Hepatocyte (in vitro differentiated cells): ENCODE measurements around the gene RPL13. TPM values are rescaled to one million over a fixed set of nuclear protein-coding genes. Genes with fewer than 3 reads are reported as not detected.

Experiments used
- DNase-seq: peaks from one replicate; pipeline ENCODE4 v3.0.0-alpha.2; 2016; ENCODE audit warnings: low spot score
- H2AFZ ChIP-seq: fragments of 200-600 bp; sonication (generic); 2 replicates; pipeline ENCODE4 v1.6.0; 2016; ENCODE audit warnings: antibody characterized with exemption, mild to moderate bottlenecking
- H3K27ac ChIP-seq: fragments of 200-600 bp; sonication (generic); 2 replicates; pipeline ENCODE4 v1.5.1; 2016; ENCODE audit warnings: mild to moderate bottlenecking
- H3K27me3 ChIP-seq: fragments of 200-600 bp; sonication (generic); 2 replicates; pipeline ENCODE4 v1.6.1; 2016
- H3K36me3 ChIP-seq: fragments of 200-600 bp; sonication (generic); replicated peaks from 2 replicates; pipeline ENCODE4 v1.5.1; 2016; ENCODE audit warnings: low read depth; ENCODE audit not compliant: insufficient read depth
- H3K4me1 ChIP-seq: fragments of 200-600 bp; sonication (generic); 2 replicates; pipeline ENCODE4 v1.5.1; 2016; ENCODE audit warnings: mild to moderate bottlenecking, moderate library complexity; ENCODE audit not compliant: insufficient read depth
- H3K4me2 ChIP-seq: fragments of 200-600 bp; sonication (generic); 2 replicates; pipeline ENCODE4 v1.6.0; 2016
- H3K4me3 ChIP-seq: fragments of 200-600 bp; sonication (generic); 2 replicates; pipeline ENCODE4 v1.5.1; 2016; ENCODE audit warnings: mild to moderate bottlenecking
- H3K79me2 ChIP-seq: fragments of 200-600 bp; sonication (generic); 2 replicates; pipeline ENCODE4 v1.6.0; 2017; ENCODE audit warnings: mild to moderate bottlenecking
- H3K9me2 ChIP-seq: fragments of 200-600 bp; sonication (generic); replicated peaks from 2 replicates; pipeline ENCODE4 v1.6.0; 2017; ENCODE audit warnings: mild to moderate bottlenecking; ENCODE audit not compliant: insufficient read depth
- H3K9me3 ChIP-seq: fragments of 200-600 bp; sonication (generic); 2 replicates; pipeline ENCODE4 v1.5.1; 2016; ENCODE audit warnings: low read depth, mild to moderate bottlenecking
- H4K20me1 ChIP-seq: fragments of 200-600 bp; sonication (generic); 2 replicates; pipeline ENCODE4 v1.6.0; 2016; ENCODE audit warnings: mild to moderate bottlenecking; ENCODE audit not compliant: insufficient read depth, poor library complexity, severe bottlenecking
- CTCF ChIP-seq: fragments of 200-600 bp; sonication (generic); IDR thresholded peaks from 2 replicates; pipeline ENCODE4 v1.5.1; 2016; ENCODE audit warnings: antibody characterized with exemption, mild to moderate bottlenecking; ENCODE audit not compliant: poor library complexity
- EZH2 ChIP-seq: fragments of 200-600 bp; sonication (generic); IDR thresholded peaks from 2 replicates; pipeline ENCODE4 v1.6.1; 2016; ENCODE audit warnings: antibody characterized with exemption, mild to moderate bottlenecking, borderline replicate concordance
- EZH2phosphoT487 ChIP-seq: fragments of 200-600 bp; sonication (generic); IDR thresholded peaks from one replicate; pipeline ENCODE4 v1.6.1; 2018; ENCODE audit warnings: antibody characterized with exemption, mild to moderate bottlenecking, low read depth, moderate library complexity; ENCODE audit not compliant: unreplicated experiment, severe bottlenecking
- WGBS: methylation state at CpG from one replicate; pipeline ENCODE4 v1.1.6; 2016; ENCODE audit warnings: low lambda C conversion rate; ENCODE audit errors: missing lambda C conversion rate; 5-methylcytosine and 5-hydroxymethylcytosine counted together
- polyA plus RNA-seq: library from polyadenylated mRNA; unstranded; fragments of >200 nt; fragmentation: Nextera tagmentation; extraction: Ambion mirVana; gene quantifications from 2 replicates; pipeline ENCODE4 v1.2.1, GENCODE V29; 2016
- total RNA-seq: library from RNA; depleted of rRNA; stranded (reverse); fragments of >200 nt; gene quantifications from 2 replicates; pipeline ENCODE4 v1.2.3, GENCODE V29; 2014

RPL13 gene
- total and polyA plus RNA-seq, 2 experiments from 2014 or later, result 1,312 to 4,787 TPM

- Histone ChIP-seq H3K4me2 (peak overlapping the region; percentile 54), H3K4me3 (no peak overlapping the region), H3K9me2 (no peaks in the 10 kb centered on the region), H3K79me2 (no peaks in the 10 kb centered on the region), H2AFZ (no peak overlapping the region), H3K27ac (no peak overlapping the region), H3K27me3 (no peaks in the 10 kb centered on the region), H3K36me3 (no peaks in the 10 kb centered on the region), H3K4me1 (peaks cover 7% of the 10 kb centered on the region), H4K20me1 (no peaks in the 10 kb centered on the region), H3K9me3 (no peaks in the 10 kb centered on the region)
- DNase-seq, result peak; percentile 79
- 80% methylated on average over 25 of the region's 26 CpGs for WGBS
- TF ChIP-seq EZH2phosphoT487 (no peak), EZH2 (no peak), CTCF (no peak)
Measured at GRCh38 chr16:89545831-89546574, 14.5 kb upstream of the RPL13 start.

- no peak overlapping the region for H2AFZ ChIP-seq
- H3K4me2 ChIP-seq, result no peak overlapping the region
- no peaks in the 10 kb centered on the region for H3K9me2 ChIP-seq
- DNase-seq, result no peak
- no peaks in the 10 kb centered on the region for H3K27me3 ChIP-seq
- H3K9me3 ChIP-seq, result no peaks in the 10 kb centered on the region
- WGBS, result 89% methylated on average over 19 of the region's 19 CpGs
- TF ChIP-seq EZH2phosphoT487, result no peak
- no peak for TF ChIP-seq EZH2
- no peak for TF ChIP-seq CTCF
- peaks cover 7% of the 10 kb centered on the region for H3K4me1 ChIP-seq
- H3K4me3 ChIP-seq, result no peak overlapping the region
- no peaks in the 10 kb centered on the region for H3K36me3 ChIP-seq
- H3K27ac ChIP-seq, result no peak overlapping the region
- H4K20me1 ChIP-seq, result no peaks in the 10 kb centered on the region
- no peaks in the 10 kb centered on the region for H3K79me2 ChIP-seq
Measured at GRCh38 chr16:89546781-89547180, 13.7 kb upstream of the RPL13 start.

- 98% methylated on average over 17 of the region's 17 CpGs for WGBS
- H3K79me2 ChIP-seq, result no peaks in the 10 kb centered on the region
Measured at GRCh38 chr16:89547291-89547690, 13.2 kb upstream of the RPL13 start.

More at GRCh38 chr16:89547291-89547690, 13.2 kb upstream of the RPL13 start:
- no peaks in the 10 kb centered on the region for H3K36me3 ChIP-seq
- no peaks in the 10 kb centered on the region for H3K9me2 ChIP-seq
- H3K4me1 ChIP-seq, result peaks cover 7% of the 10 kb centered on the region
- no peaks in the 10 kb centered on the region for H3K9me3 ChIP-seq
- H4K20me1 ChIP-seq, result no peaks in the 10 kb centered on the region
- no peaks in the 10 kb centered on the region for H3K27me3 ChIP-seq
- H3K27ac ChIP-seq, result no peak overlapping the region
- no peak overlapping the region for H3K4me2 ChIP-seq
- H3K4me3 ChIP-seq, result no peak overlapping the region
- H2AFZ ChIP-seq, result no peak overlapping the region
- TF ChIP-seq EZH2phosphoT487 (no peak), CTCF (no peak), EZH2 (no peak)
- DNase-seq, result no peak
